Panc1 (cell line): Measurements from ENCODE around the gene CEP83. TPM values are rescaled to one million over a fixed set of nuclear protein-coding genes. Genes with fewer than 3 reads are reported as not detected.

Experiments
- ATAC-seq: fragments of 200-7000 bp; cut with Tn5 transposase; 2 replicates; pipeline ENCODE4 v1.9.1; 2020; ENCODE audit warnings: mild to moderate bottlenecking, moderate library complexity
- BruUV-seq: library from RNA; stranded (reverse); fragments of 400-500 nt; replicated peaks from 2 replicates; lab custom pipeline; 2021; lab: Mats Ljungman, UMichigan
- CTCF ChIA-PET: fragments of 300-600 bp; sonication (Branson Sonifier 250); formaldehyde crosslinking; loops from one replicate; lab custom pipeline; 2022; ENCODE audit warnings: antibody characterized with exemption; lab: Charles Lee
- POLR2A ChIA-PET: fragments of 300-600 bp; sonication (Branson Sonifier 250); formaldehyde crosslinking; loops from one replicate; lab custom pipeline; 2022; ENCODE audit warnings: antibody characterized with exemption; lab: Charles Lee
- DNase-seq: peaks from one replicate; pipeline ENCODE4 v3.0.0-alpha.2; 2010; ENCODE audit warnings: low read depth, low spot score
- H3K27ac ChIP-seq: 2 replicates; pipeline ENCODE4 v1.5.1; 2011; ENCODE audit warnings: mild to moderate bottlenecking, low read length, inconsistent platforms
- H3K27me3 ChIP-seq: fragments of 200-500 bp; sonication (Bioruptor generic); 2 replicates; pipeline ENCODE4 v1.6.0; 2014; ENCODE audit warnings: low read length, inconsistent platforms; ENCODE audit not compliant: control insufficient read depth, insufficient read depth
- H3K36me3 ChIP-seq: fragments of 200-500 bp; sonication (Bioruptor generic); 2 replicates; pipeline ENCODE4 v1.5.1; 2014; ENCODE audit warnings: inconsistent platforms, mild to moderate bottlenecking, low read length, moderate library complexity; ENCODE audit not compliant: control insufficient read depth, insufficient read depth
- H3K4me1 ChIP-seq: 2 replicates; pipeline ENCODE4 v1.5.1; 2011; ENCODE audit warnings: inconsistent platforms, mild to moderate bottlenecking, low read length, moderate library complexity; ENCODE audit not compliant: control insufficient read depth, insufficient read depth
- H3K4me3 ChIP-seq, 2 experiments: 2 replicates each; pipeline ENCODE4 v1.5.1; 2011 to 2012; ENCODE audit warnings: low read depth in 2 of 2, low read length in 2 of 2, mild to moderate bottlenecking in 2 of 2, inconsistent platforms in 1 of 2, moderate library complexity in 1 of 2
- H3K9me3 ChIP-seq: fragments of 200-500 bp; sonication (Bioruptor generic); 2 replicates; pipeline ENCODE4 v1.5.1; 2014; ENCODE audit warnings: low read depth, mild to moderate bottlenecking, inconsistent platforms, low read length, moderate library complexity; ENCODE audit not compliant: control insufficient read depth, insufficient read depth
- POLR2AphosphoS5 ChIP-seq: IDR thresholded peaks from 2 replicates; pipeline ENCODE4 v1.6.1; 2012; ENCODE audit warnings: mild to moderate bottlenecking, low read depth, low read length, moderate library complexity
- SIN3A ChIP-seq: IDR thresholded peaks from 2 replicates; pipeline ENCODE4 v1.6.1; 2012; ENCODE audit warnings: low read depth, mild to moderate bottlenecking, low read length, moderate library complexity, borderline replicate concordance; ENCODE audit not compliant: insufficient read depth
- TCF7L2 ChIP-seq: IDR thresholded peaks from 2 replicates; pipeline ENCODE4 v1.6.1; 2011; ENCODE audit warnings: mild to moderate bottlenecking, low read depth, low read length, inconsistent platforms
- in situ Hi-C: cut with HindIII; loops from 2 replicates; pipeline ENCODE4 v1.10.0; 2016; ENCODE audit warnings: low sequenced_read_pairs, low pct_unique_long_range_greater_than_20kb
- intact Hi-C: fragments of 100-400 bp; cut with micrococcal nuclease; formaldehyde crosslinking; loops from one replicate; pipeline ENCODE4 v1.10.0; 2022; ENCODE audit not compliant: unreplicated experiment
- total RNA-seq: library from RNA; stranded (reverse); gene quantifications from one replicate; pipeline ENCODE4 v1.2.1, GENCODE V29; 2021; ENCODE audit not compliant: unreplicated experiment
- TF ChIP-seq, protein P1 (sequence below): fragments of 450-650 bp; IDR thresholded peaks from 2 replicates; pipeline ENCODE4 v1.5.1; 2017; ENCODE audit warnings: mild to moderate bottlenecking
- TF ChIP-seq, protein P2 (sequence below), 2 experiments: IDR thresholded peaks; 2 replicates each; pipeline ENCODE4 v1.6.1; 2011 to 2012; ENCODE audit warnings: low read depth in 2 of 2, control low read depth in 1 of 2, low read length in 1 of 2, mild to moderate bottlenecking in 1 of 2, moderate library complexity in 1 of 2; ENCODE audit not compliant: insufficient read depth in 1 of 2

CEP83 gene
- total RNA-seq, 1 experiment from 2014 or later, result 28.0 TPM

DNA sequence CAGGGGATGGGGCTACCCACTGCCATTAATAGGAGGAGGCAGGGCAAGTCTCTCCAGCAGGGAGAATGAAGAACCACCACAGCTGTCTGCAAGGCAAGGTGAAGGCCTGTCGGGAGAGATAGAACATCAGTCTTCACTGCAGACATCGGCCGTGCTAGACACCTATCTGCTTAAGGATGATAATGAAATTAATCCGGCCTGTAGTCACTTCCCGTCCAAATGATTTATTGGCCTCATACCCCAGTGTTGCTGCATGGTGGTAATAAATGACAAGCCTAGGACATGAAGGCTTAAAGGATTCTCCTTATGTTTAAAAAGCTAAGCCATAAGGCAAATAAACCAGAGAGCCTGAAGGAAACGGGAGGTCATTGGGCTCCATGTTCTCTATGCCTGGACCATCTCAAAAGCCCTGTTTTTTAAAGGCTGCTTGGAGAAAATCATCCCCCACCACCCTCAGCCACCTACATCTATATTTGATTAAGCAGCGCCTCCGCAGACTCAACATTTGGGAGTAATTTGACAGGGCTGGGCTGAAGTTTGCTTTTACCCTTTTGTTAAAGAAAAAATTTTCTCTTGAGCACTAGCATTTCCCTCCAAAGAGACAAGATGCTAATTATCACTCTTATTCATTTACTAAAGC is 173.6 kb downstream of the CEP83 start:
- no peaks in the 10 kb centered on the region for H3K4me1 ChIP-seq
- no peak for ATAC-seq

GRCh38 chr12:94284859-94285258 is 174.8 kb downstream of the CEP83 start:
- DNase-seq (no peak), ATAC-seq (peak; percentile 32; the same call in 1 of the 2 replicates)
- Histone ChIP-seq H3K36me3 (no peaks in the 10 kb centered on the region), H3K9me3 (no peaks in the 10 kb centered on the region), H3K4me3 (no peak overlapping the region), H3K27me3 (no peaks in the 10 kb centered on the region), H3K27ac (no peak overlapping the region), H3K4me1 (no peaks in the 10 kb centered on the region)
- CTCF ChIA-PET, result no interaction called here
- intact Hi-C loops (no loop called here), in situ Hi-C loops (no loop called here)
- BruUV-seq, result no TSS peak
- POLR2A ChIA-PET, result interaction anchor here (1.0 kb wide), 1 partner anchor 22 kb away, joined by 3 read pairs; no protein-coding TSS in a partner anchor
- TF ChIP-seq POLR2AphosphoS5 (no peak), TCF7L2 (no peak), SIN3A (no peak)
- TF ChIP-seq, protein P1, sequence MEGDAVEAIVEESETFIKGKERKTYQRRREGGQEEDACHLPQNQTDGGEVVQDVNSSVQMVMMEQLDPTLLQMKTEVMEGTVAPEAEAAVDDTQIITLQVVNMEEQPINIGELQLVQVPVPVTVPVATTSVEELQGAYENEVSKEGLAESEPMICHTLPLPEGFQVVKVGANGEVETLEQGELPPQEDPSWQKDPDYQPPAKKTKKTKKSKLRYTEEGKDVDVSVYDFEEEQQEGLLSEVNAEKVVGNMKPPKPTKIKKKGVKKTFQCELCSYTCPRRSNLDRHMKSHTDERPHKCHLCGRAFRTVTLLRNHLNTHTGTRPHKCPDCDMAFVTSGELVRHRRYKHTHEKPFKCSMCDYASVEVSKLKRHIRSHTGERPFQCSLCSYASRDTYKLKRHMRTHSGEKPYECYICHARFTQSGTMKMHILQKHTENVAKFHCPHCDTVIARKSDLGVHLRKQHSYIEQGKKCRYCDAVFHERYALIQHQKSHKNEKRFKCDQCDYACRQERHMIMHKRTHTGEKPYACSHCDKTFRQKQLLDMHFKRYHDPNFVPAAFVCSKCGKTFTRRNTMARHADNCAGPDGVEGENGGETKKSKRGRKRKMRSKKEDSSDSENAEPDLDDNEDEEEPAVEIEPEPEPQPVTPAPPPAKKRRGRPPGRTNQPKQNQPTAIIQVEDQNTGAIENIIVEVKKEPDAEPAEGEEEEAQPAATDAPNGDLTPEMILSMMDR, result no peak
- TF ChIP-seq, protein P2, sequence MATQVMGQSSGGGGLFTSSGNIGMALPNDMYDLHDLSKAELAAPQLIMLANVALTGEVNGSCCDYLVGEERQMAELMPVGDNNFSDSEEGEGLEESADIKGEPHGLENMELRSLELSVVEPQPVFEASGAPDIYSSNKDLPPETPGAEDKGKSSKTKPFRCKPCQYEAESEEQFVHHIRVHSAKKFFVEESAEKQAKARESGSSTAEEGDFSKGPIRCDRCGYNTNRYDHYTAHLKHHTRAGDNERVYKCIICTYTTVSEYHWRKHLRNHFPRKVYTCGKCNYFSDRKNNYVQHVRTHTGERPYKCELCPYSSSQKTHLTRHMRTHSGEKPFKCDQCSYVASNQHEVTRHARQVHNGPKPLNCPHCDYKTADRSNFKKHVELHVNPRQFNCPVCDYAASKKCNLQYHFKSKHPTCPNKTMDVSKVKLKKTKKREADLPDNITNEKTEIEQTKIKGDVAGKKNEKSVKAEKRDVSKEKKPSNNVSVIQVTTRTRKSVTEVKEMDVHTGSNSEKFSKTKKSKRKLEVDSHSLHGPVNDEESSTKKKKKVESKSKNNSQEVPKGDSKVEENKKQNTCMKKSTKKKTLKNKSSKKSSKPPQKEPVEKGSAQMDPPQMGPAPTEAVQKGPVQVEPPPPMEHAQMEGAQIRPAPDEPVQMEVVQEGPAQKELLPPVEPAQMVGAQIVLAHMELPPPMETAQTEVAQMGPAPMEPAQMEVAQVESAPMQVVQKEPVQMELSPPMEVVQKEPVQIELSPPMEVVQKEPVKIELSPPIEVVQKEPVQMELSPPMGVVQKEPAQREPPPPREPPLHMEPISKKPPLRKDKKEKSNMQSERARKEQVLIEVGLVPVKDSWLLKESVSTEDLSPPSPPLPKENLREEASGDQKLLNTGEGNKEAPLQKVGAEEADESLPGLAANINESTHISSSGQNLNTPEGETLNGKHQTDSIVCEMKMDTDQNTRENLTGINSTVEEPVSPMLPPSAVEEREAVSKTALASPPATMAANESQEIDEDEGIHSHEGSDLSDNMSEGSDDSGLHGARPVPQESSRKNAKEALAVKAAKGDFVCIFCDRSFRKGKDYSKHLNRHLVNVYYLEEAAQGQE (IDR thresholded peaks at IDR 0.05; ENCODE audit: insufficient read depth in 1 of 2, low read depth in 2 of 2, low read length in 1 of 2), result no peak

More for the DNA sequence above, 173.6 kb downstream of the CEP83 start:
- H3K9me3 ChIP-seq, result no peaks in the 10 kb centered on the region
- TF ChIP-seq, protein P2 (IDR thresholded peaks at IDR 0.05; ENCODE audit: insufficient read depth in 1 of 2, low read depth in 2 of 2, low read length in 1 of 2), result no peak
- TF ChIP-seq SIN3A (no peak), TCF7L2 (no peak), POLR2AphosphoS5 (no peak)
- H3K27me3 ChIP-seq, result no peaks in the 10 kb centered on the region
- intact Hi-C loops (no loop called here), in situ Hi-C loops (no loop called here)
- ChIA-PET CTCF (no interaction called here), POLR2A (no interaction called here)
- no peaks in the 10 kb centered on the region for H3K36me3 ChIP-seq
- H3K4me3 ChIP-seq, result no peak overlapping the region
- no peak overlapping the region for H3K27ac ChIP-seq
- no peak for DNase-seq
- no TSS peak for BruUV-seq
